Neural crest cell (in vitro differentiated cells): Measurements from ENCODE around the gene HAP1. TPM values are rescaled to one million over a fixed set of nuclear protein-coding genes. Genes with fewer than 3 reads are reported as not detected.
"Not testable (repeated sequence)": the region's sequence is repeated elsewhere in the genome, so short reads cannot be mapped to it uniquely, and the experiment has no call there.

ENCODE experiments used
- DNase-seq: peaks from one replicate; pipeline ENCODE4 v3.0.0; 2021; ENCODE audit warnings: low read depth, mixed read lengths, low spot score
- H3K27ac Mint-ChIP-seq: one replicate; pipeline ENCODE4 v1.8.0; 2021; ENCODE audit warnings: mild to moderate bottlenecking, mixed read lengths; ENCODE audit not compliant: unreplicated experiment
- H3K27me3 Mint-ChIP-seq: 2 replicates; pipeline ENCODE4 v1.8.0; 2021; ENCODE audit warnings: low read depth, mild to moderate bottlenecking, mixed read lengths
- H3K36me3 Mint-ChIP-seq: 2 replicates; pipeline ENCODE4 v1.8.0; 2021; ENCODE audit warnings: low read depth, mild to moderate bottlenecking, mixed read lengths
- H3K4me1 Mint-ChIP-seq: 2 replicates; pipeline ENCODE4 v1.8.0; 2021; ENCODE audit warnings: mixed read lengths
- H3K4me3 Mint-ChIP-seq: one replicate; pipeline ENCODE4 v1.8.0; 2021; ENCODE audit warnings: mild to moderate bottlenecking, mixed read lengths
- H3K9me3 Mint-ChIP-seq: 2 replicates; pipeline ENCODE4 v1.8.0; 2021; ENCODE audit warnings: mixed read lengths
- total RNA-seq: library from RNA; stranded (reverse); gene quantifications from 2 replicates; pipeline ENCODE4 v1.2.1, GENCODE V29; 2021
- TF ChIP-seq, protein P1 (sequence below): fragments of 200-600 bp; sonication (generic); conservative IDR thresholded peaks from 2 replicates; pipeline ENCODE4 v1.5.0; 2021; ENCODE audit warnings: antibody characterized with exemption, mild to moderate bottlenecking

Gene HAP1
- total RNA-seq, 1 donor from 2014 or later: 1.6 TPM

DNA sequence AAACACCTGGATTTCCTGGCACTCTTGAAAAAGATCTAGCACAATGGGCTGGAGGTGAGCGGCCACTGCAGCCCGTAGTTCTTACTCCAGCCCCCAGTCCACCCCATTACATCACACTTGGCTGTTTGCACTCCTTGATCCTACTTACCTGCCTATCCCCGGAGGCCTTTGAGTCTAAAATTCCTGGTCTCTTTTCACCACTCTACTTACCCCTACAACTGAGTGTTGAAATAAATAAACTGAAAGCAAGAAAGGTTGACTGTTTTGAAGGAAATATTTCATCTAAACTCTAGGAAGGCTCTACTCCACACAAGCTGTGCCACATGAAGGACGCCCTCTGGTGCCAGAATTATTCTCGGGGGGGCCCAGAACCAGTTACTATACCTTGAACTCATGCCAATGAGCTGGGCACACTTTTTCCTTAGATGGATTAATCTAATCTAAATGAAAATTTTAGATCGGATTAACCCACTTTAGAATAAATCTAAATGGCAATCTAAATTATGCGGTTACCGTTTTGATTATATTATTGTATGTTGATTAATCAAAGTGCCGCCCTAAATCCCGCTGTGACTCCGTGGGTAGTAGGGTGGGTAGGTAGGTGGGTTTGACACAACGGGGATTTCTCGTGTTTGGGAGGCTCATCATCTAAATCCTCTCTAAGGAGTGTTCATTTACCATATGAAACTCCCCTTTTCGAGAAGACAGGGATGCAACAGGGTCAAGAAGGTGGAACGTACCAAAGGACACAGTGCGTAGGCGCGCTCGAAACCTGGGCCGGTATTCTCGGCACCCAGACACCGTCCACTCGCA lies 46.4 kb downstream of the HAP1 start:
- TF ChIP-seq, protein P1, sequence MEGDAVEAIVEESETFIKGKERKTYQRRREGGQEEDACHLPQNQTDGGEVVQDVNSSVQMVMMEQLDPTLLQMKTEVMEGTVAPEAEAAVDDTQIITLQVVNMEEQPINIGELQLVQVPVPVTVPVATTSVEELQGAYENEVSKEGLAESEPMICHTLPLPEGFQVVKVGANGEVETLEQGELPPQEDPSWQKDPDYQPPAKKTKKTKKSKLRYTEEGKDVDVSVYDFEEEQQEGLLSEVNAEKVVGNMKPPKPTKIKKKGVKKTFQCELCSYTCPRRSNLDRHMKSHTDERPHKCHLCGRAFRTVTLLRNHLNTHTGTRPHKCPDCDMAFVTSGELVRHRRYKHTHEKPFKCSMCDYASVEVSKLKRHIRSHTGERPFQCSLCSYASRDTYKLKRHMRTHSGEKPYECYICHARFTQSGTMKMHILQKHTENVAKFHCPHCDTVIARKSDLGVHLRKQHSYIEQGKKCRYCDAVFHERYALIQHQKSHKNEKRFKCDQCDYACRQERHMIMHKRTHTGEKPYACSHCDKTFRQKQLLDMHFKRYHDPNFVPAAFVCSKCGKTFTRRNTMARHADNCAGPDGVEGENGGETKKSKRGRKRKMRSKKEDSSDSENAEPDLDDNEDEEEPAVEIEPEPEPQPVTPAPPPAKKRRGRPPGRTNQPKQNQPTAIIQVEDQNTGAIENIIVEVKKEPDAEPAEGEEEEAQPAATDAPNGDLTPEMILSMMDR: peak; percentile 44
- Mint-ChIP-seq H3K4me3 (peak overlapping the region; percentile 99), H3K36me3 (peaks cover 29% of the 10 kb centered on the region), H3K27me3 (peaks cover 19% of the 10 kb centered on the region), H3K4me1 (peaks cover 34% of the 10 kb centered on the region), H3K27ac (peak overlapping the region; percentile 100), H3K9me3 (no peaks in the 10 kb centered on the region)
- DNase-seq: no peak

DNA sequence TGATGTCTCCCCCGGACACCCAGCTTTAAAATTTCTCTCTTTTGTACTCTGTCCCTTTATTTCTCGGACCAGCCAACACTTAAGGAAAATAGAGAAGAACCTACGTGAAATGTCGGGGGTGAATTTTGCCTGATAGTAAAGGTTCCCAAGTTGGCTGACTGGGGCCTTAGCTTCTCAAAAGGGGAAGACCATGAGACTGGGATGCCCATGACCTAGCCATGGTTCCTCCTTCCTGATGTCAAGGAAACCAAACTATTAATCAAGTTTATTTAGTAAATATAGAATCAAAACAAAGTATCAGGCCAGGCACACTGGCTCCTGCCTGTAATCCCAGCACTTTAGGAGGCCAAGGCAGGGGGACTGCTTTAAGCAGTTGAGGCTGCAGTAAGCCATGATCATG lies 48.2 kb downstream of the HAP1 start:
- no peak for DNase-seq
- peaks cover 18% of the 10 kb centered on the region for H3K36me3 Mint-ChIP-seq
- H3K27ac Mint-ChIP-seq: no peak overlapping the region
- TF ChIP-seq, protein P1: no peak
- H3K4me3 Mint-ChIP-seq: no peak overlapping the region
- peaks cover 31% of the 10 kb centered on the region for H3K4me1 Mint-ChIP-seq
- H3K27me3 Mint-ChIP-seq: peaks cover 19% of the 10 kb centered on the region
- H3K9me3 Mint-ChIP-seq: no peaks in the 10 kb centered on the region

DNA sequence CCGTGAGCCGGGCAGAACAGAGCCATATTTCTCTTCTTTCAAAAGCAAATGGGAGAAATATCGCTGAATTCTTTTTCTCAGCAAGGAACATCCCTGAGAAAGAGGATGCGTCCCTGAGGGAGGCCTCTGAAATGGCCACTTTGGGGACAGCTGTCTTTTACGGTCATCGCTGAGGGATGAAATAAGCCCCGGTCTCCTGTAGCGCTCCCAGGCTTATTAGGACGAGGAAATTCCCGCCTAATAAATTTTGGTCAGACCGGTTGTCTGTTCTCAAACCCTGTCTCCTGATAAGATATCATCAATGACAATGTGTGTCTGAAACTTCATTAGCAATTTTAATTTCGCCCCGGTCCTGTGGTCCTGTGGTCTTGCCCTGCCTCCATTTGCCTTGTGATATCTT lies 48.7 kb downstream of the HAP1 start:
- H3K27ac Mint-ChIP-seq, H3K4me3 Mint-ChIP-seq, DNase-seq, H3K9me3 Mint-ChIP-seq: not testable (repeated sequence)
- H3K27me3 Mint-ChIP-seq: peaks cover 19% of the 10 kb centered on the region
- peaks cover 31% of the 10 kb centered on the region for H3K4me1 Mint-ChIP-seq
- H3K36me3 Mint-ChIP-seq: peaks cover 13% of the 10 kb centered on the region

DNA sequence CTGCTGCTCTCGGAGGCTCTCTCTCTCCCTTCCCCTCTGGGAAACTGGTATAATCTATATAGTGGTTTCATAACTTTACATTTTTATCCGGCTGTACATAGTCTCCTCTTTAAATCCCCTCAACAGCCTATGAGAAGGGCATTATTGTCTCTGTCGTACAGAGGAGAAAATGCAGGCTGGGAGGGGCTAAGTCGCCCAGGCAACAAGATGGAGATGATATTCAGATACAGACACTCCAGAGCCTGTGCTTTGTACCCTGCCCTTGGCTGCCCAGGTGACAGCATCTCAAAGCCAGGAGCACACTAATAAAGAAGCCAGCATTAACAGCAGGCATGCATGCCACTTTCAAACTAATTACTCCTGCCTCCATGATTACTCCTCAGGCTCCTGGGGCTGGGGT lies 50.4 kb downstream of the HAP1 start:
- Mint-ChIP-seq H3K9me3 (no peaks in the 10 kb centered on the region), H3K4me3 (peak overlapping the region; percentile 65), H3K27me3 (peaks cover 25% of the 10 kb centered on the region), H3K36me3 (peaks cover 3% of the 10 kb centered on the region), H3K27ac (no peak overlapping the region), H3K4me1 (peaks cover 25% of the 10 kb centered on the region)
- no peak for DNase-seq
- TF ChIP-seq, protein P1: no peak

DNA sequence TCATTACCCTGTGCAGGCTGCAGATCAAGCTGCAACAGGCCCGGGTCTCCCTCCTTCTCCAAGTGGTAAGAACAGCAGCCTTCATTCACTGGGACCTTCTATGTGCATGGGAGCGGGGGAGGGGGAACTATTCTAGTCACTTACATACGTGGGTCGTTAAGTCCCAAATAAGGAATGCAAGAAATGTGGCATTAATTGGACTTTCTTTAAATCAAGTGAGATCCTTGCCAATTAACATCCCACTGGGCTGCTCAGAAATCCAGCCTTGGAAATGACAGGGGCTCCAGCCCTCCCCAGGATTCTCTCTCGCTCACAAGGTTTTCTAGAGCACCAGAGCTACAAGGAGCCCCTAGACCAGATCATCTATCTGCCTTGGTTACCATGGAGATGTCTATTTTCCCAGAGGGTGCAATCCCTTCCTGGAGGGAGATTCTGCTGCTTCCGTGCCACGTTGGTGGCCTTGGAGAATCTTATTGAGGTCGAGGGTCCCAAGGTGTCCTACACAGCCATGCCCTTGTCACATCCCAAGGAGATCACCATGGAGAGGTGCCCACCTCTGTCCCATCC lies 50.9 kb downstream of the HAP1 start:
- peaks cover 28% of the 10 kb centered on the region for H3K4me1 Mint-ChIP-seq

More for the DNA sequence above, 50.9 kb downstream of the HAP1 start:
- Mint-ChIP-seq H3K27ac (no peak overlapping the region), H3K36me3 (no peaks in the 10 kb centered on the region), H3K9me3 (peaks cover under 1% of the 10 kb centered on the region), H3K4me3 (no peak overlapping the region), H3K27me3 (peaks cover 23% of the 10 kb centered on the region)
- TF ChIP-seq, protein P1: no peak
- DNase-seq: no peak
